Measurements from ENCODE around the gene SPINK9.

Gene SPINK9, protein sequence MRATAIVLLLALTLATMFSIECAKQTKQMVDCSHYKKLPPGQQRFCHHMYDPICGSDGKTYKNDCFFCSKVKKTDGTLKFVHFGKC

DNA sequence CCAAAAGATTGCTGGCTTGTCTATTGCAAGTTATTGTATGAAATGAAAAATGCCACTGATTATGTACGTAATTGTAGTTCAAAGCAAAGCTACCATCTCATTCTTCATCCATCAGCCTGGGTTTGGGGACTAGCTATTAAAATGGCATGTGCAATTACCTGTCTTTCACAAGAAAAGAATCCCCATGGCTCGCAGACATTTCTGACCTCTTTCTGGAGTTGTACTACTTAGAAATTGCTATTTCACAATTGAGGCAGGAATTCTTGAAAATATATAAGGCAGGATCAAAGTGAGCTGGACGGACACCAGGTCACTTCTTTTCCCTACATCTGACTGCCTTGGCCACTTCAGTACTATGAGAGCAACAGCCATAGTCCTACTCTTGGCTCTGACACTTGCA lies at the start of gene SPINK9:
Gene SPINK9, plus strand, starts transcription at position 301 of the 400 bp plus-strand sequence. Its CDS starts 55 bp downstream, at position 356.
- DNase-seq, result no peak

- DNase-seq, result peak; percentile 38 to 57
Measured at GRCh38 chr5:148290271-148291195, 44.8 kb upstream of the SPINK9 start.

DNA sequence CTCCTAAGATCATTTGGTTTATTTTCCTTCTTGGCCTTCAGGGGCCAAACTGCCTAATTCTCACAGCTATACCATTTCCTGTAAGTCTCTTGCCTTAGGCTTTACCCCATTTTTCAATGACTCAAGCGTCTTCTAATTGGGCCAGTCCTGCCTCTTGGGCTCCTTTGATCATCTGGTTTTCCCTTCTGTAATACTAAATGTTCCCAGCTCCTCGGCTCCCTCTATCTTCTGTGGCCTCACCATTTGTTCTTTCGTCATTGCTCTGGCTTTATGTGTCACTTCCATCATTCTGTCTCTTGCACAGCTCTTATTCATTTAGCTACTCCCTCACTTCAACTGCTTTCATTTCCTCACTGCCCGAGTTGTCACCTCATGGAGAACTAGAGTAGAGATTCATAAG lies 37.6 kb upstream of the SPINK9 start:
- no peak for DNase-seq

DNA sequence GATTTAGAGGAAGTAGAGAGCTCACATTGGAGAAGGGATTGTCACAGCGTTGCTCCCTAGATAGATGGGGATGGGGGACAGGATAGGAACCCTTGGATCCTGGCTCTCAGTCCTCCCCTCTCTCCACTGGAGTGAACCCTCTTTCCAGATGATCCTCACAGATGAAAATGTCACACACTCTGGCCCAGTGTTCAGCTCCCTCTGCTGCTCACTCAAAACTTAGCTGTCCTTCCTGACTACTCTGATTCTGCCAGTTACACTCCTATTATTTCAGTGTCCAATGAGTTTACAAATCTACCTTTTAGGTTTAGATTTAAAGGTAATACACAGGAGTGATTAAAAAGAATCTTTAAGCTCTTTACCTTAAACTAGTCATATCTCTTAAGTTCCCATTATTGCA lies 28.9 kb upstream of the SPINK9 start:
- no peak for DNase-seq

DNA sequence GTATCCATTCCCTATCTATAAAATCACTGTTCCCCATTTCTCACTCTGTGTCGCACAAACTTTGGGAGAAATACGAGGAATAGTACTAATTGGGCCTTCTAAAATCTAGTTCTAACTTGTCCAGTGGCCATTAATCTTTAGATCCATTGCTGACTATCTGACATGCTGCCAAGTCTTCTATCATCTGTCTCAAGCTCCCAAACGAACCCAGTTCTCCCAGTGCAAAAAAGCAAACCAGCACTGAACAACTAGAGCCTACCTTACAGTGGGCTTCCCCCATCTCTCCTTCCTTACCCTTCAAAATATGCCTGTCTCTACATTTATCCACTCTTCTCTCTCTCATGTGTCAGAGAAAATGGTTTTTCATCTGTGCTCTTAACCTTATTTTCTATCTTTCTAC lies 26.3 kb upstream of the SPINK9 start:
- DNase-seq, result no peak

DNA sequence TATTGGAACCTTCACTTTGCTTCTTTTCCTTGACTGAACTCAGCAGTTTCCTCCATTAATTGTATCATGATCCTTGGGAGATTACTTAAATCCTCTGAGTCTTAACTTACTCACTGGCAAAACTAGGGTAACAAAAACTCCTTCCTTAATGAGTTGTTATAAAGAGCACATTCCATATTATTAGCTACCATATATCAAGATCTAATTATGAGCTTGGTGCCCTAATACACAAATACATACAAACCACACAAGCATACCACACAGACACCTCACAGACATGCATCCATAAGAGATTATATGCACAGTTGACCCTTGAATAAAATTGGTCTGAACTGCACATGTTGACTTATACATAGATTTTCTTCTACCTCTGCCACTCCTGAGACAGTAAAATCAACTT lies 25.6 kb upstream of the SPINK9 start:
- no peak for DNase-seq

DNA sequence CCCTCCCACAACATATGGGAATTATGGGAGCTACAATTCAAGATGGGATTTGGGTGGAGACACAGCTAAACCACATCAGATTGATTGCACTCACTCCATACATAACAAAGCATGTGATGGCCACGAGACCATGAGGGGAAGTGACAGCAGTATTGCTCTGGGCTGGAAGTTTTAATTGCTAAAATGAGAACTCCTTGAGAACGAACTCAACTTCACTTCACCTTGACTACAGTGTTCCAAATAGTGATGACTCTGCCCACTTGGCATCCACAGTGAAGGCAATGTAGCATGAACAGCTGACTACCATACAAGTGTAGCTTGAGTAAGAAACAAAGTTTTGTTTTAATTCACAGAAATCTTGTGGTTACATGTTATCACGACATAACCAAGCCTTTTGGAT lies 23.9 kb upstream of the SPINK9 start:
- DNase-seq, result no peak

DNA sequence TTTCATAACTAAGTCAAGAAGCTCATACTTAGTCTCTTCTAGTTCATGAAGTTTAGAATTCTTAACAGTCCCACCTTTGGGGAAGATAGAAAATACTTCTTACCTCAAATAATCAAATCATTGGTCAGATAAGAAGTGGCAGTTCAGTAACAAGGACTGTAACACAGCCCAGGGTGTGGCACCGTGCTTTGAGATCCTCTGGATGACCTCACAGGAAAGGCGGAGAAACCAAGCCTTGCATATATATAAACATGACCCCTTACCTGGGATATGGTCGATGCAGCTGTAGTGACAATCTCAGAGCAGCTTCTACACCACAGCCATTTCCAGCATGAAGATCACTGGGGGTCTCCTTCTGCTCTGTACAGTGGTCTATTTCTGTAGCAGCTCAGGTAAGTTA lies 23.2 kb upstream of the SPINK9 start, which contains the start of gene SPINK7:
Gene SPINK7, plus strand, starts transcription at position 271 of the 400 bp plus-strand sequence. Its CDS starts 61 bp downstream, at position 332.
- DNase-seq, result no peak

- DNase-seq, result peak in 1 of 2 experiments; percentile 30
Measured at GRCh38 chr5:148314187-148314586, 21.2 kb upstream of the SPINK9 start.

DNA sequence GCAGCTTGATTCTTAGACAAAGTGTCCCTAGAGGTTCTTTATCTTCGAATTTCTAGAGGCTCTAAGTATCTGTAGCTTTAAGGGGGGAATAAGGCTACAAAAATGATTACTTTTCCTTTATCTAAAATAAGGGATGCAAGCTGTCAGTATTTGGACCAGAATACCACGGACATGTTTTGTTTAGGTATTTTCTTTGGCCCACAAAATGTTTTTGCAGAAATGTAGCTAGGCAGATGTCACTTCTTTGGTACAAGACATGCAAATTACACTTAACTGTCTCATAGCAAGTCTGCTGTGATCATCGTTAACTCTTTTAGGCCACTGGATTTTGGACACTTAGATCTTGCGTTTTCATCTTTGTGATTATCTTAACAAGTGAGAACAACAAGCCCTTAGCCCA lies 20.6 kb upstream of the SPINK9 start:
- no peak for DNase-seq

DNA sequence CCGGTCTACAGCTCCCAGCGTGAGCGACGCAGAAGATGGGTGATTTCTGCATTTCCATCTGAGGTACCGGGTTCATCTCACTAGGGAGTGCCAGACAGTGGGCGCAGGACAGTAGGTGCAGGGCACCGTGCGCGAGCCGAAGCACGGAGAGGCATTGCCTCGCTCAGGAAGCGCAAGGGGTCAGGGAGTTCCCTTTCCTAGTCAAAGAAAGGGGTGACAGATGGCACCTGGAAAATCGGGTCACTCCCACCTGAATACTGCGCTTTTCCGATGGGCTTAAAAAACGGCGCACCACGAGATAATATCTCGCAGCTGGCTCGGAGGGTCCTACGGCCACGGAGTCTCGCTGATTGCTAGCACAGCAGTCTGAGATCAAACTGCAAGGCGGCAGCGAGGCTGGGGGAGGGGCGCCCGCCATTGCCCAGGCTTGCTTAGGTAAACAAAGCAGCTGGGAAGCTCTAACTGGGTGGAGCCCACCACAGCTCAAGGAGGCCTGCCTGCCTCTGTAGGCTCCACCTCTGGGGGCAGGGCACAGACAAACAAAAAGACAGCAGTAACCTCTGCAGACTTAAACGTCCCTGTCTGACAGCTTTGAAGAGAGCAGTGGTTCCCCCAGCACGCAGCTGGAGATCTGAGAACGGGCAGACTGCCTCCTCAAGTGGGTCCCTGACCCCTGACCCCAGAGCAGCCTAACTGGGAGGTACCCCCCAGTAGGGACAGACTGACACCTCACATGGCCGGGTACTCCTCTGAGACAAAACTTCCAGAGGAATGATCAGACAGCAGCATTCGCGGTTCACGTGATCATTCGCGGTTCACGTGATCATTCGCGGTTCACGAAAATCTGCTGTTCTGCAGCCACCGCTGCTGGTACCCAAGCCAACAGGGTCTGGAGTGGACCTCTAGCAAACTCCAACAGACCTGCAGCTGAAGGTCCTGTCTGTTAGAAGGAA lies 15.1 kb upstream of the SPINK9 start:
- DNase-seq, result peak; percentile 23 to 49

DNA sequence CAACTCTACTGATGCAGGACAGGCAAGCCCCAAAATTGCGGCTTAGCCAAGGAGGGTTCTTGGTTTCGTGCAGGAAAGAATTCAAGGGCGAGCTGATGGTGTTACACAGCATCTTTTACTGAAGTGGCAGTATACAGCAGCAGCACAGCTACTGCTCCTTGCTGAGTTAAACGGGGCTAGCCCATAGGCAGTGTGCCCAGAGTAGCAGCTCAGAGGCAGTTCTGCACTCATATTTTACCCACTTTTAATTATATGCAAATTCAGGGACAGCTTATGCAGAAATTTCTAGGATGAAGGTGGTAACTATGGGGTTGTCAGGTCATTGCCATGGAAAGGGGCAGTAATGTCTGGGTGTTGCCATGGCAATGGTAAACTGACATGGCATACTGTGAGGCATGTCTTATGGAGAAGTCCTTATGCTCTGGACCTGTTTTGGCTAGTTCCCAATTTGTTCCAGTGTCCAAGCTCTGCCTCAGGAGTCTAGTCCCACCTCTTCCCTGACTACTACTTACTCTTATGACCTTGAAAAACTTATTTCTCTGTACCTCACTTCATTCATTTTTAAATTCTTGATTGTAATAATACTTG lies 2.0 kb upstream of the SPINK9 start:
- DNase-seq, result peak; percentile 18 to 47

GRCh38 chr5:148336704-148337435 lies 1.5 kb downstream of the SPINK9 start:
- no peak for DNase-seq

DNA sequence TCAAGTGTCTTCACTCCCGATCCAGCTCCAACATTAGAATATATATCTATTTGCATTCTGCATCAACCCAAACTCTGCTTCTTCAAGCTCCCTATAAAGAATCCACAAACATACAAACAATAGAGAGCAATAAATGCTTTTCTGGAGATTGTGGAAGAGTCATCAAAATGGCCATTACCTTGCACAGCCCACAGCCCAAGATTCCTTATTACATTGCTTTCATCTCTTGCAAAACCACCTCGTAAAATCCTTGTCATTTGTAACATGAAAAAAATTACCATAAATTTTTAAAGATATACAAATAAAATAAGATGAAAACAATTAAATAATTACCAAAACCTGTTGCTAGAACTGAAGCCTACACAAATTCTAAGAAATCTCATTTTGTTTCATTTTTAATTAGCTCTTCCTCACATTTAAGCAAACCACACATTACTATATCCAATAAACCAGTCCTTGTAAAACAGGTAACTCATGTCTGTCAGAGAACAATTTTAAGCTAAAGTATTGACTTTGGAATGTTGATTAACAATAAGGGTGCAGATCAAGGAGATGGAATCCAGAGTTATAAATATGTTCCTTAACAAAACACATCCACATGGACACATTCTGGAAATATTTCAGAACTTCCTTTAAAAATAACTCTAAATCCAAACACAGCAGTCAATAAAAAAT lies 7.1 kb downstream of the SPINK9 start:
- DNase-seq, result no peak

DNA sequence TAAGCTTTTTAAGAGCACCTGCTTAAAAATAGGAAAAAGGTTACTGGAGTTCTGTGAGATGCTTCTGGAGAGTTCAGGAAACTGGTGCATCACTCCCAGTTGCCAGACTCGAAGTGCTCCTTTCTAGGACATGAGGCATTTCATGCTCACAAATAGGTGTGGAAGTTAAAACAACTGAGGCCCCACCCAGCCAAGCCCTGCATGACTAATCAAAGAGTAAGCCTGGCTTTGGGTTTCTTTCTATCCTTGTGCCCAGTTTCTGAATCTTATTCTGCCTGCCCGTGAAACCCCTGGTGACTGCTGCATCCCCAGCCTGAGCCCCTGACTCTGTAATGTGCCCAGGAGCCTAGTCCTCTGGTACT lies 7.7 kb downstream of the SPINK9 start:
- no peak for DNase-seq

- no peak for DNase-seq
Measured at GRCh38 chr5:148343603-148344487, 8.5 kb downstream of the SPINK9 start.

DNA sequence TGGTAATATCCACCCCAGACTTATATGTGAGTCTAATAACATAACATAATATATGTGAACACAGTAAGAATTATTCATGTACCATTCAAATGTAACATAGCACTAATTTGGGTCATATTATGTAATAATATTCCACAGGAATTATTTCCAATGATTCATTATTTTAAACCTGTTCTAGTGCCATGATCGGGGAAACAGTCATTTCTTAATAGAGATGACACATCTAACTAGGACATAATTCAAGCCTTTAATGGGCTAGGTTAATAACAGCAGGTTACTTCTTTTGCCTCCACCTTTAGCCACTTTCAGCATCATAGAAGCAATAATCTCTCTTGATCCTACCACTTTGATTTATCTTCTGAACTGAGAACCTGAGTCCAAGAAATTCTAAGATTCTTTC lies 12.3 kb downstream of the SPINK9 start:
- DNase-seq, result no peak

- DNase-seq, result no peak
Measured at GRCh38 chr5:148352696-148353095, 17.3 kb downstream of the SPINK9 start.

- no peak for DNase-seq
Measured at GRCh38 chr5:148353634-148354033, 18.3 kb downstream of the SPINK9 start.

DNA sequence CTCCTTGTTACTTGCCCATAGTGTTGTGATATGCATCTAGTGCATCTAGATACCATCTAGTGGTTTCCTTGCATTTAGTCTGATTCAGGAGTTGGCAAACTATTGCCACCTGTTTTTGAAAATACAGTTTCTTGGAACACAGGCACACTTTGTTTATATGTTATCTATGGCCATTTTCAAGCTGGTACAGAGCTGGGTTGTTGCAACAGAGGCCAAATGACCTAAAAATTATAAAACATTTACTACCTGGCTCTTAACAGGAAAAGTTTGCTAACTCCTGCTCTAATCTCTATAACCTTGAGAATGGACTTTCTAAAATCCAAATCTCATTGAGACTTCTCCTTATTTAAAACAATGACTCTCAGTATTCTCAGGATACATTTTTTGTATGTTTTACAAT lies 29.0 kb downstream of the SPINK9 start:
- no peak for DNase-seq

GRCh38 chr5:148368299-148368698 lies 32.9 kb downstream of the SPINK9 start:
- no peak for DNase-seq
